Heart left ventricle (tissue), 16 donors: ENCODE measurements around the gene ACOXL. TPM values are rescaled to one million over a fixed set of nuclear protein-coding genes. Genes with fewer than 3 reads are reported as not detected.

ENCODE experiments used
- ATAC-seq, 4 donors: fragments of 200-7000 bp; cut with Tn5 transposase; one replicate each; pipeline ENCODE4 v1.9.1; 2020 to 2022; ENCODE audit warnings: moderate library complexity in 4 of 4, mild to moderate bottlenecking in 3 of 4, moderate number of reproducible peaks in 1 of 4
- DNase-seq, 5 donors: peaks; one replicate each; pipeline ENCODE4 v3.0.0-alpha.2; 2020
- H3K27ac ChIP-seq, 12 donors: fragments of 200-600 bp; sonication (generic) in 4 of 12; one replicate each; pipeline versions ENCODE4 v1.5.0 to v1.8.0; 2016 to 2022; ENCODE audit warnings: mild to moderate bottlenecking in 2 of 12
- H3K27me3 ChIP-seq, 9 donors: fragments of 200-600 bp; sonication (generic) in 2 of 9; one replicate each; pipeline versions ENCODE4 v1.5.1 to v1.8.0; 2016 to 2022; ENCODE audit warnings: mild to moderate bottlenecking in 3 of 9
- H3K36me3 ChIP-seq, 9 donors: fragments of 200-600 bp; sonication (generic) in 2 of 9; one replicate each; pipeline versions ENCODE4 v1.5.0 to v1.8.0; 2018 to 2022; ENCODE audit warnings: mild to moderate bottlenecking in 2 of 9
- H3K4me1 ChIP-seq, 12 donors: fragments of 200-600 bp; sonication (generic) in 4 of 12; one replicate each; pipeline versions ENCODE4 v1.5.0 to v1.8.0; 2016 to 2022; ENCODE audit warnings: mild to moderate bottlenecking in 3 of 12
- H3K4me3 ChIP-seq, 12 donors: fragments of 200-600 bp; sonication (generic) in 4 of 12; one replicate each; pipeline versions ENCODE4 v1.5.0 to v1.8.0; 2017 to 2022; ENCODE audit warnings: mild to moderate bottlenecking in 9 of 12, moderate library complexity in 4 of 12
- H3K9me3 ChIP-seq, 12 donors: fragments of 200-600 bp; sonication (generic) in 4 of 12; one replicate each; pipeline versions ENCODE4 v1.5.0 to v1.8.0; 2016 to 2022; ENCODE audit warnings: mild to moderate bottlenecking in 1 of 12
- CTCF ChIP-seq, 12 donors: fragments of 200-600 bp; sonication (generic) in 4 of 12; IDR thresholded peaks; one replicate each; pipeline versions ENCODE4 v1.5.0 to v1.8.0; 2018 to 2022; ENCODE audit warnings: antibody characterized with exemption in 12 of 12, mild to moderate bottlenecking in 5 of 12
- POLR2A ChIP-seq, 2 donors: fragments of 450-650 bp; IDR thresholded peaks; one replicate each; pipeline ENCODE4 v1.6.1; 2017; ENCODE audit warnings: antibody characterized with exemption in 2 of 2, mild to moderate bottlenecking in 2 of 2, moderate library complexity in 2 of 2
- WGBS, 4 donors: extraction: QIAGEN DNeasy Blood & Tissue Kit in 2 of 4; methylation state at CpG; one replicate each; pipeline versions ENCODE4 v1.1.5 to v1.1.7; 2013 to 2018; 5-methylcytosine and 5-hydroxymethylcytosine counted together
- intact Hi-C, 10 donors: fragments of 100-400 bp; cut with DNase I; formaldehyde crosslinking; loops; one replicate each; pipeline versions ENCODE4 v1.11.1 to v1.14.2; 2022
- polyA plus RNA-seq, 2 donors: library from polyadenylated mRNA; stranded (reverse); fragments of 200-250 nt; gene quantifications; one replicate each; pipeline ENCODE4 v1.2.3, GENCODE V29; 2013
- total RNA-seq, 9 donors: library from RNA; depleted of rRNA in 2 of 9; stranded (reverse); fragments of >200 nt in 2 of 9; fragmentation: NEBNext Ultra II Directional in 3 of 9; extraction: Animal tissue kit (Norgen Biotek cat#: 25700) in 3 of 9; gene quantifications; one replicate each; pipeline versions ENCODE4 v1.1.0 to v1.2.4, GENCODE V29; 2016 to 2023
- donor health status: ischemic (EF 13 %, LVEDD 7.1; RV severe dilation, severe dysfunction).
- donor health status: healthy with polysubstance abuse.
- donor health status: DM: no; HTN: yes; CAD: no.
- donor health status: DM: no; HTN: no; CAD: no.
- donor health status: ischemic (EF 25% LVEDD 6.9; RV normal size, moderate dysfunction).
- donor health status: ischemic (EF 25% LVEDD 5.7; RV mildly dilated, moderate dysfunction).
- donor health status: healthy.
- donor health status: DM: yes; HTN: yes; CAD: no.
- donor health status: ischemic (EF 35%, LVEDD 5.7; RV mildly dilated, moderate dysfunction).
- donor health status: nonischemic (EF 11% LVEDD 7.7; RV severe dilation, severe dysfunction).
- donor health status: DM: yes; HTN: yes; CAD: no.
- donor health status: PGD.
- donor health status: ischemic (EF 29% LVEDD 5.4; RV normal size, mild dysfunction).
- donor health status: nonischemic (EF 23%, LVEDD 6.1; RV moderate dilation, normal function).

Gene ACOXL
- total and polyA plus RNA-seq, 11 donors: 0.25 TPM; not detected in 10

- H3K9me3 ChIP-seq: peaks cover 0 to 13% (median 0%) of the 10 kb centered on the region in 12 donors
- no peak overlapping the region for H3K27ac ChIP-seq
- 90 to 96% (median 95%) methylated on average over 5 of the region's 5 CpGs for WGBS, 4 donors
- ATAC-seq (no peak), DNase-seq (no peak)
- H3K36me3 ChIP-seq: no peaks in the 10 kb centered on the region
- peaks cover 0 to 9% (median 0%) of the 10 kb centered on the region in 9 donors for H3K27me3 ChIP-seq
- TF ChIP-seq CTCF (IDR thresholded peaks at IDR 0.05) (no peak), POLR2A (IDR thresholded peaks at IDR 0.05) (no peak)
- H3K4me1 ChIP-seq: peaks cover 0 to 17% (median 0%) of the 10 kb centered on the region in 12 donors
- no peak overlapping the region for H3K4me3 ChIP-seq
- intact Hi-C loops: no loop called here
These were observed 324.7 kb downstream of the ACOXL start for GRCh38 chr2:111057045-111057444.

GRCh38 chr2:111057721-111058120, 325.3 kb downstream of the ACOXL start:
- no peaks in the 10 kb centered on the region for H3K36me3 ChIP-seq
- no peak overlapping the region for H3K27ac ChIP-seq
- H3K4me1 ChIP-seq: peaks cover 0 to 16% (median 0%) of the 10 kb centered on the region in 12 donors
- TF ChIP-seq CTCF (IDR thresholded peaks at IDR 0.05) (no peak), POLR2A (IDR thresholded peaks at IDR 0.05) (no peak)
- ATAC-seq: no peak
- WGBS, 4 donors: 78 to 83% (median 82%) methylated on average over 9 of the region's 9 CpGs
- no peak for DNase-seq
- peaks cover 0 to 13% (median 0%) of the 10 kb centered on the region in 12 donors for H3K9me3 ChIP-seq
- H3K4me3 ChIP-seq: no peak overlapping the region
- intact Hi-C loops: no loop called here
- H3K27me3 ChIP-seq: peaks cover 0 to 4% (median 0%) of the 10 kb centered on the region in 9 donors

DNA sequence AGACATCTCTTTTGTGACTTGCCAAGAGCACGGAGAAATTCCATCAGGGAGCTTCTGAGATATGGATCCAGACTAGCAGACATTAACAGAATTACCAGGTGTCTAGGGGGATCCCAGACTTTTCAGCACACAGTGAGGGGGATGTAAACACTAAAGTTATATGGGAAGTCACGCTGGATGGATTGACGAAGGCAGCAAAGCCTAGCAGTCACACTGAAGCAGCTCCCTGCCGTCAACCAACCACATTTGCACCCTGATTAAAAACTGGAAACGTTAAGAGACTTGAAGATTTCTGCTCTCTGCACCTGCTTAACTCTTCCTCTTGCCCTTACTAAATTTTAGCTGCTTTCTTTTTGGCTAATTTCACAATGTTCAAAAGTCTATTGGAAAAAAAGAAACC, 325.9 kb downstream of the ACOXL start:
- DNase-seq (no peak), ATAC-seq (no peak)
- intact Hi-C loops: no loop called here
- H3K4me3 ChIP-seq: no peak overlapping the region
- WGBS, 4 donors: 58 to 65% (median 59%) methylated on average over 5 of the region's 5 CpGs
- peaks cover 0 to 13% (median 0%) of the 10 kb centered on the region in 12 donors for H3K9me3 ChIP-seq
- no peaks in the 10 kb centered on the region for H3K36me3 ChIP-seq
- no peak overlapping the region for H3K27ac ChIP-seq
- peaks cover 0 to 11% (median 0%) of the 10 kb centered on the region in 12 donors for H3K4me1 ChIP-seq
- no peak for TF ChIP-seq POLR2A (IDR thresholded peaks at IDR 0.05)
- no peak for TF ChIP-seq CTCF (IDR thresholded peaks at IDR 0.05)
- H3K27me3 ChIP-seq: peaks cover 0 to 3% (median 0%) of the 10 kb centered on the region in 9 donors

GRCh38 chr2:111061191-111061590, 328.8 kb downstream of the ACOXL start:
- WGBS, 4 donors: 92 to 99% (median 96%) methylated on average over 1 of the region's 1 CpG

More at GRCh38 chr2:111061191-111061590, 328.8 kb downstream of the ACOXL start:
- Histone ChIP-seq H3K4me1 (no peaks in the 10 kb centered on the region), H3K27ac (no peak overlapping the region), H3K9me3 (peaks cover 0 to 13% (median 0%) of the 10 kb centered on the region in 12 donors), H3K27me3 (no peaks in the 10 kb centered on the region), H3K4me3 (no peak overlapping the region), H3K36me3 (no peaks in the 10 kb centered on the region)
- DNase-seq (no peak), ATAC-seq (no peak)
- intact Hi-C loops: no loop called here
- no peak for TF ChIP-seq CTCF (IDR thresholded peaks at IDR 0.05)
- TF ChIP-seq POLR2A (IDR thresholded peaks at IDR 0.05): no peak
